Body of pancreas (tissue), 4 donors: Measurements from ENCODE around the gene KRT38. TPM values are rescaled to one million over a fixed set of nuclear protein-coding genes. Genes with fewer than 3 reads are reported as not detected.

Source experiments
- ATAC-seq: fragments of 150-250 bp; one replicate; pipeline ENCODE4 v1.9.1; 2016
- DNase-seq, 4 donors: peaks; one replicate each; pipeline ENCODE4 v3.0.0-alpha.2; 2019
- H3K27ac ChIP-seq, 4 donors: fragments of 200-600 bp; sonication (generic); 1 replicate in 3 of 4; 2 replicates in 1 of 4; pipeline versions ENCODE4 v1.5.1 to v1.6.1; 2016 to 2019; ENCODE audit warnings: mild to moderate bottlenecking in 1 of 4, mixed read lengths in 1 of 4, moderate library complexity in 1 of 4
- H3K27me3 ChIP-seq, 2 donors: fragments of 200-600 bp; sonication (generic); one replicate each; pipeline ENCODE4 v1.6.0; 2016; ENCODE audit warnings: mild to moderate bottlenecking in 1 of 2
- H3K36me3 ChIP-seq, 2 donors: fragments of 200-600 bp; sonication (generic); replicated peaks in 1 of 2; 2 replicates each; pipeline ENCODE4 v1.5.1; 2016; ENCODE audit warnings: low read depth in 2 of 2; ENCODE audit not compliant: insufficient read depth in 1 of 2
- H3K4me1 ChIP-seq: fragments of 200-600 bp; sonication (generic); one replicate; pipeline ENCODE4 v1.6.0; 2016
- H3K4me3 ChIP-seq, 2 donors: fragments of 200-600 bp; sonication (generic); 1 replicate in 1 of 2; 2 replicates in 1 of 2; pipeline ENCODE4 v1.5.1; 2016 to 2019
- H3K9me3 ChIP-seq, 3 donors: fragments of 200-600 bp; sonication (generic); 1 replicate in 2 of 3; 2 replicates in 1 of 3; pipeline ENCODE4 v1.5.1; 2016
- CTCF ChIP-seq, 7 experiments: fragments of 450-650 bp in 4 of 7; fragments of 200-600 bp in 3 of 7; sonication (generic) in 3 of 7; IDR thresholded peaks; one replicate each; pipeline ENCODE4 v1.5.1; 2016 to 2019; ENCODE audit warnings: antibody characterized with exemption in 7 of 7
- POLR2A ChIP-seq, 3 donors: fragments of 450-650 bp; IDR thresholded peaks; one replicate each; pipeline ENCODE4 v1.6.1; 2016; ENCODE audit warnings: antibody characterized with exemption in 3 of 3, mild to moderate bottlenecking in 2 of 3
- WGBS, 2 donors: methylation state at CpG; one replicate each; pipeline ENCODE4 v1.1.5; 2017; 5-methylcytosine and 5-hydroxymethylcytosine counted together
- intact Hi-C: fragments of 100-400 bp; cut with DNase I; formaldehyde crosslinking; loops from one replicate; pipeline ENCODE4 v1.15.1; 2023
- total RNA-seq, 2 donors: library from RNA; depleted of rRNA; stranded (reverse); fragments of >200 nt; gene quantifications; one replicate each; pipeline ENCODE4 v1.1.0, GENCODE V29; 2016

Gene KRT38
- not detected for total RNA-seq

DNA sequence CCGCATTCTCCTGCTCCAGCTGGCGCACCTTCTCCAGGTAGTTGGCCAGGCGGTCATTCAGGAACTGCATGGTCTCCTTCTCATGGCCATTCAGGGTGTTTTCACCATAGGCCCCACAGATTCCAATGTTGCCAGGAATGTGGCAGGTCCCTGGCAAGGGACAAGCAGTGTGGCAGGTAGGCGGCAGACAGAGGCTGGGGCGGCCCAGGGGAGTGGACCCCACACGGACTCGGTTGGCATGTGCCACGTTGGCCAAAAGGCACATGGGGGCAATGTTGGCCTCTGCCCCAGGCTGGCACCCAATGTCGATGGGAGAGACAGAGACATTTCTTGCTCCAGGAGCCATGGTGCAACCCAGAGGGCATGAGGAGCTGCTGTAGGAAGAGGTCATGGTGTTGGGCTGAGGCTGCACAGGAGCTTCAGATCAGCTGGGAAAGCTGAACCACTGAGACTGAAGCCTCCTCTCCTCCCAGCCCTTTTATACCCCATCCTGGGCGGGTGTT is at the start of gene KRT38:
Gene KRT38 (minus strand): TSS at position 453 of the 503 bp plus-strand sequence. CDS start 62 bp downstream, at position 391.
- Histone ChIP-seq H3K4me3 (no peak within 1 kb of the TSS), H3K27me3 (no peaks in the 10 kb centered on the region), H3K36me3 (no peaks in the 10 kb centered on the region), H3K4me1 (no peaks in the 10 kb centered on the region), H3K9me3 (no peaks in the 10 kb centered on the region), H3K27ac (no peak within 1 kb of the TSS)
- TF ChIP-seq CTCF (IDR thresholded peaks at IDR 0.05) (no peak), POLR2A (IDR thresholded peaks at IDR 0.05) (no peak)
- WGBS, 2 donors = 73 to 97% methylated on average over 4 to 10 of the region's 10 CpGs
- intact Hi-C loops = no loop called here
- DNase-seq = no peak
- ATAC-seq = no peak

- ATAC-seq = no peak
- WGBS, 2 donors = 81 to 87% methylated on average over 12 of the region's 12 CpGs
- H3K4me1 ChIP-seq = no peaks in the 10 kb centered on the region
- H3K36me3 ChIP-seq = no peaks in the 10 kb centered on the region
- no peaks in the 10 kb centered on the region for H3K27me3 ChIP-seq
- H3K27ac ChIP-seq = no peak within 1 kb of the TSS
- H3K9me3 ChIP-seq = no peaks in the 10 kb centered on the region
- H3K4me3 ChIP-seq = no peak within 1 kb of the TSS
- no peak for TF ChIP-seq POLR2A (IDR thresholded peaks at IDR 0.05)
- no peak for TF ChIP-seq CTCF (IDR thresholded peaks at IDR 0.05)
- intact Hi-C loops = no loop called here
- no peak for DNase-seq
These were observed 48.7 kb upstream of the KRT38 start, which contains the start of gene KRT36 for GRCh38 chr17:41489531-41489930. Gene KRT36 (minus strand): TSS chr17:41489910. CDS start chr17:41489864, 46 bp downstream.

DNA sequence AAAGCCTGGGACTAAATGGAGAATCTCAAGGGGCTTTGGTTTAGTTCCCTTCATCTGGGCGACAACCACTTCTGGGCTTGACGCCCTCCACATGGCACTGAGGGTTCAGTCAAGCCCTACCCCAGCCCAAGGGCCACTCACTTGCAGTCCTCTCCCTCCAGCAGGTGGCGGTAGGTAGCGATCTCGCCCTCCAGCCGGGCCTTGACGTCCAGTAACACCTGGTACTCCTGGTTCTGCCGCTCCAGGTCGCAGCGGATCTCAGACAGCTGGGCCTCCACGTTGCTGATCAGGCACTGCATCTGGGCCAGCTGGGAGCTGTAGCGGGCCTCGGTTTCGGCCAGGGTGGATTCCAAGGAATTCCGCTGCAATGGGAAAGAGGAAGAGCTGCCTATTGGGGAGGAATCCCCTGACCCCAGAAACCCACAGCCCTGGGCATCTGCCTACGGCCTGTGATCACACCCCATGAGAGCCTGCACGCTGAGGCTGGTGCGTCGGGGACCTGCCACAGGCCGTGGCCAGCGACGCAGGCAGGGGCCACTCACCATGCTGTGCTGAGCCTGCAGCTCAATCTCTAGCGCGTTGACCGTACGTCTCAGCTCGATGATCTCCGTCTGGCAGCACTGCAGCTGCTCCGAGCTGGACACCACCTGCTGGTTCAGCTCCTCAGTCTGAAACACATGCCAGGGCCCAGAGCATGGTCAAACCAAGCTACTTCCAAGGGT is 46.2 kb upstream of the KRT38 start:
- intact Hi-C loops = no loop called here
- WGBS, 2 donors = 21 to 46% methylated on average over 12 to 29 of the region's 29 CpGs
- H3K36me3 ChIP-seq = no peaks in the 10 kb centered on the region
- H3K27ac ChIP-seq = no peak overlapping the region
- peak; percentile 53 to 66 (median 56) for DNase-seq
- no peak overlapping the region for H3K4me3 ChIP-seq
- no peaks in the 10 kb centered on the region for H3K27me3 ChIP-seq
- peak; percentile 20 to 49 (median 42) for TF ChIP-seq CTCF (IDR thresholded peaks at IDR 0.05)
- TF ChIP-seq POLR2A (IDR thresholded peaks at IDR 0.05) = no peak
- ATAC-seq = peak; percentile 52
- H3K4me1 ChIP-seq = no peaks in the 10 kb centered on the region
- H3K9me3 ChIP-seq = no peaks in the 10 kb centered on the region

DNA sequence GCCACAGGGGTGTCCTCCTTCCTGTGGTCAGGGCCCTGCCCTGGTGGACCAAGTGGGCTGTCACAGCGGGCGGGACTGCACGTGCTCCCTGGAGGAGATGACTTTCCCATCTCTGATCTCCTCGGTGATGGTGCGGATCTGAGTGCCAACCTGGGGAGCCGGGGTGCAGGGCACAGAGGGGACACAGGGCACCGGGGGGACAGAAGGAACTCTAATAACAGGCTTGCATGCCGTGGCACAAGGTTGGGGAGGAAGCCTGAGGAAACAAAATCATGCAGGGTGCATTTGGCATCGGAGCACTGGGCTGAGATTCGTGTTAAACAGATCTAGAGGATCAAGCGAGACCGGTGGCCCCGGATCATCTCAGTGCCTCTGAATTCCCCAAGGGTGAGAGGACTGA is 45.5 kb upstream of the KRT38 start:
- no peak for TF ChIP-seq CTCF (IDR thresholded peaks at IDR 0.05)
- TF ChIP-seq POLR2A (IDR thresholded peaks at IDR 0.05) = no peak
- 82% methylated on average over 12 to 13 of the region's 13 CpGs for WGBS, 2 donors
- Histone ChIP-seq H3K27me3 (no peaks in the 10 kb centered on the region), H3K36me3 (no peaks in the 10 kb centered on the region), H3K27ac (no peak overlapping the region), H3K4me1 (no peaks in the 10 kb centered on the region), H3K4me3 (no peak overlapping the region), H3K9me3 (no peaks in the 10 kb centered on the region)
- no peak for DNase-seq
- intact Hi-C loops = no loop called here
- no peak for ATAC-seq
